Measurements from ENCODE around the gene TUBGCP6. TPM values are rescaled to one million over a fixed set of nuclear protein-coding genes. Genes with fewer than 3 reads are reported as not detected.

The TUBGCP6 gene
- 8.3 to 10.8 TPM (median 9.3 TPM) in 5 replicates for total RNA-seq (2022; extraction: Qiagen RNA extraction)

GRCh38 chr22:50244420-50245213 lies at the start of gene TUBGCP6:
TUBGCP6 (minus strand) TSS chr22:50245023; CDS start chr22:50244459, 564 bp downstream.

GRCh38 chr22:50269970-50270665 lies 25.3 kb upstream of the TUBGCP6 start, which contains the start of gene MAPK11:
MAPK11 (minus strand) TSS chr22:50270380; CDS start chr22:50270292, 88 bp downstream.

GRCh38 chr22:50261615-50262459 lies 17.0 kb upstream of the TUBGCP6 start, which contains the start of gene MAPK12:
MAPK12 (minus strand) TSS chr22:50261683; CDS start chr22:50261509, 174 bp downstream.

GRCh38 chr22:50250555-50251476 lies 6.0 kb upstream of the TUBGCP6 start, which contains the start of gene HDAC10:
HDAC10 (minus strand) TSS chr22:50251265; CDS start chr22:50251032, 233 bp downstream.

GRCh38 chr22:50200461-50201190 lies 44.2 kb downstream of the TUBGCP6 start, which contains the start of gene SELENOO:
SELENOO (plus strand) TSS chr22:50201011; CDS start chr22:50201037, 26 bp downstream.

GRCh38 chr22:50185375-50186087 lies 59.3 kb downstream of the TUBGCP6 start, which contains the start of gene TRABD:
TRABD (plus strand) TSS chr22:50185913; CDS start chr22:50193061, 7,148 bp downstream.

GRCh38 chr22:50170453-50171318 lies 74.1 kb downstream of the TUBGCP6 start, which contains the start of gene PANX2:
PANX2 (plus strand) TSS chr22:50170731; CDS start chr22:50170731, 0 bp downstream.

Other genes starting within 250 kb of the TUBGCP6 start
- gene IL17REL, start 232.3 kb downstream of the TUBGCP6 start, total RNA-seq (2022; extraction: Qiagen RNA extraction) = 0.05 to 0.06 TPM in 2 of 5 replicates, not detected in the others
- not detected in 5 replicates for gene TTLL8, start 186.7 kb downstream of the TUBGCP6 start, total RNA-seq (2022; extraction: Qiagen RNA extraction)
- gene MLC1, start 159.6 kb downstream of the TUBGCP6 start, total RNA-seq (2022; extraction: Qiagen RNA extraction) = 0.02 TPM in 1 of 5 replicates, not detected in the others
- 0.03 TPM in 1 of 5 replicates, not detected in the others for gene MOV10L1, start 155.0 kb downstream of the TUBGCP6 start, total RNA-seq (2022; extraction: Qiagen RNA extraction)
- 5.0 to 5.8 TPM (median 5.5 TPM) in 5 replicates for gene PANX2, start 74.3 kb downstream of the TUBGCP6 start, total RNA-seq (2022; extraction: Qiagen RNA extraction)
- gene TRABD, start 59.1 kb downstream of the TUBGCP6 start, total RNA-seq (2022; extraction: Qiagen RNA extraction) = 24.5 to 36.3 TPM (median 35.2 TPM) in 5 replicates
- 16.1 to 20.4 TPM (median 19.0 TPM) in 5 replicates for gene SELENOO, start 44.0 kb downstream of the TUBGCP6 start, total RNA-seq (2022; extraction: Qiagen RNA extraction)
- 8.5 to 11.5 TPM (median 11.1 TPM) in 5 replicates for gene HDAC10, start 6.2 kb upstream of the TUBGCP6 start, total RNA-seq (2022; extraction: Qiagen RNA extraction)
- 21.1 to 25.9 TPM (median 24.1 TPM) in 5 replicates for gene MAPK12, start 16.7 kb upstream of the TUBGCP6 start, total RNA-seq (2022; extraction: Qiagen RNA extraction)
- gene MAPK11, start 25.4 kb upstream of the TUBGCP6 start, total RNA-seq (2022; extraction: Qiagen RNA extraction) = 5.9 to 7.3 TPM (median 6.9 TPM) in 5 replicates
- gene PLXNB2, start 62.6 kb upstream of the TUBGCP6 start, total RNA-seq (2022; extraction: Qiagen RNA extraction) = 101 to 122 TPM (median 108 TPM) in 5 replicates
- gene DENND6B, start 82.0 kb upstream of the TUBGCP6 start, total RNA-seq (2022; extraction: Qiagen RNA extraction) = 2.0 to 3.7 TPM (median 2.8 TPM) in 5 replicates
- gene PPP6R2, start 98.3 kb upstream of the TUBGCP6 start, total RNA-seq (2022; extraction: Qiagen RNA extraction) = 9.1 to 13.3 TPM (median 12.5 TPM) in 5 replicates
- 20.3 to 24.9 TPM (median 22.4 TPM) in 5 replicates for gene SBF1, start 230.0 kb upstream of the TUBGCP6 start, total RNA-seq (2022; extraction: Qiagen RNA extraction)
- 0.44 to 0.91 TPM (median 0.63 TPM) in 5 replicates for gene ADM2, start 236.5 kb upstream of the TUBGCP6 start, total RNA-seq (2022; extraction: Qiagen RNA extraction)
- not detected in 5 replicates for gene MIOX, start 241.8 kb upstream of the TUBGCP6 start, total RNA-seq (2022; extraction: Qiagen RNA extraction)

Measured in A549 treated with Hydrocortisone at 1 μM for 4 hours (cell line).